ENCODE measurements around the gene SERPINB10.
A peak's percentile ranks its signal among the peaks of the same experiment; 100 is the strongest.

Gene SERPINB10

GRCh38 chr18:63890950-63891304 lies 16.8 kb upstream of the SERPINB10 start:
- DNase-seq = peak; percentile 41
- Histone ChIP-seq H3K4ac (ENCODE audit: low read depth in 1 of 2, low read length in 2 of 2) (no peak overlapping the region), H3K27me3 (ENCODE audit: control insufficient read depth in 1 of 2, insufficient read depth in 1 of 2, low read length in 2 of 2) (no peaks in the 10 kb centered on the region), H3K14ac (ENCODE audit: low read length in 2 of 2) (no peak overlapping the region), H2AK5ac (ENCODE audit: low read length, severe bottlenecking) (no peak overlapping the region), H3K79me1 (replicated peaks; ENCODE audit: low read length, poor library complexity, severe bottlenecking) (no peaks in the 10 kb centered on the region), H3K9me3 (ENCODE audit: control insufficient read depth, low read length) (no peaks in the 10 kb centered on the region), H2BK5ac (ENCODE audit: low read depth, low read length, poor library complexity, severe bottlenecking) (no peak overlapping the region), H2AFZ (ENCODE audit: low read depth, low read length) (no peak overlapping the region), H2BK12ac (ENCODE audit: low read length in 2 of 2) (no peak overlapping the region), H3K9ac (ENCODE audit: low read length) (no peak overlapping the region), H2BK120ac (ENCODE audit: low read depth, low read length) (no peak overlapping the region), H4K8ac (ENCODE audit: low read length) (no peak overlapping the region), H3K23ac (ENCODE audit: low read length in 2 of 2) (no peak overlapping the region), H3K4me3 (ENCODE audit: insufficient read depth in 1 of 2, low read depth in 1 of 2, low read length in 2 of 2) (no peak overlapping the region), H3K36me3 (ENCODE audit: control insufficient read depth in 1 of 2, insufficient read depth in 2 of 2, low read depth in 1 of 2, low read length in 2 of 2) (peaks cover 0 to 5% of the 10 kb centered on the region in 2 experiments), H4K91ac (ENCODE audit: low read length) (no peak overlapping the region), H3K18ac (ENCODE audit: low read depth in 1 of 2, low read length in 2 of 2) (no peak overlapping the region), H3K4me2 (ENCODE audit: low read length, poor library complexity, severe bottlenecking) (no peak overlapping the region), H3K4me1 (ENCODE audit: control insufficient read depth, insufficient read depth, low read depth, low read length) (no peaks in the 10 kb centered on the region), H3K27ac (ENCODE audit: low read length, poor library complexity, severe bottlenecking) (no peak overlapping the region), H2BK15ac (ENCODE audit: low read depth, poor library complexity, severe bottlenecking) (no peak overlapping the region)
- 89% methylated on average over 4 of the region's 5 CpGs for WGBS

DNA sequence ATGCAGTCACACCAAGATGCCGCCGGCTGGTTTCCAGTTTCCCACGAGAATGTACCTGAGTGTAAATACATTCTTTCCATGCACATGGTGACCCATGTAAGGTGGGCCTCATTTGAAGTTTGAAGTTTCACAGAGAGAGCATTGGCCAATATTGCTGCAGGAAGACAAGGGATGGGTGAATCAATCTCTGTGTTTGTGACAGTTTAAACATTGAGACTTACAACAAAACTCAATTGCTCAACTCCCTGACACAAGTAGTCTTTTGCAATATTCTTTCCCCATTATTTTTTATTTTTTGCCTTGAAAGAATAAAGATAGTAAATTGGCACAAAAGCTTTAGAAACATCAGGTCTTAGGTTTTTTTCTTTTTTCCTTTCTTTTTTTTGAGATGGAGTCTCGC lies 15.2 kb upstream of the SERPINB10 start:
- Histone ChIP-seq H3K4me2 (ENCODE audit: low read length, poor library complexity, severe bottlenecking) (no peak overlapping the region), H2BK5ac (ENCODE audit: low read depth, low read length, poor library complexity, severe bottlenecking) (no peak overlapping the region), H2BK12ac (ENCODE audit: low read length in 2 of 2) (no peak overlapping the region), H3K36me3 (ENCODE audit: control insufficient read depth in 1 of 2, insufficient read depth in 2 of 2, low read depth in 1 of 2, low read length in 2 of 2) (peaks cover 0 to 5% of the 10 kb centered on the region in 2 experiments), H4K8ac (ENCODE audit: low read length) (no peak overlapping the region), H2BK120ac (ENCODE audit: low read depth, low read length) (no peak overlapping the region), H3K9ac (ENCODE audit: low read length) (no peak overlapping the region), H2AFZ (ENCODE audit: low read depth, low read length) (no peak overlapping the region), H4K91ac (ENCODE audit: low read length) (no peak overlapping the region), H3K27me3 (ENCODE audit: control insufficient read depth in 1 of 2, insufficient read depth in 1 of 2, low read length in 2 of 2) (no peaks in the 10 kb centered on the region), H3K4ac (ENCODE audit: low read depth in 1 of 2, low read length in 2 of 2) (no peak overlapping the region), H2AK5ac (ENCODE audit: low read length, severe bottlenecking) (no peak overlapping the region), H3K14ac (ENCODE audit: low read length in 2 of 2) (no peak overlapping the region), H3K18ac (ENCODE audit: low read depth in 1 of 2, low read length in 2 of 2) (no peak overlapping the region), H3K9me3 (ENCODE audit: control insufficient read depth, low read length) (no peaks in the 10 kb centered on the region), H3K4me3 (ENCODE audit: insufficient read depth in 1 of 2, low read depth in 1 of 2, low read length in 2 of 2) (no peak overlapping the region), H2BK15ac (ENCODE audit: low read depth, poor library complexity, severe bottlenecking) (no peak overlapping the region), H3K4me1 (ENCODE audit: control insufficient read depth, insufficient read depth, low read depth, low read length) (no peaks in the 10 kb centered on the region), H3K23ac (ENCODE audit: low read length in 2 of 2) (no peak overlapping the region), H3K27ac (ENCODE audit: low read length, poor library complexity, severe bottlenecking) (no peak overlapping the region), H3K79me1 (replicated peaks; ENCODE audit: low read length, poor library complexity, severe bottlenecking) (no peaks in the 10 kb centered on the region)
- 95% methylated on average over 4 of the region's 4 CpGs for WGBS
- peak; percentile 27 for DNase-seq

GRCh38 chr18:63894106-63894772 lies 13.5 kb upstream of the SERPINB10 start:
- WGBS = 90% methylated on average over 4 of the region's 6 CpGs

GRCh38 chr18:63895190-63895589 lies 12.6 kb upstream of the SERPINB10 start:
- H3K14ac ChIP-seq (ENCODE audit: low read length in 2 of 2) = no peak overlapping the region
- no peak overlapping the region for H3K27ac ChIP-seq (ENCODE audit: low read length, poor library complexity, severe bottlenecking)
- no peak overlapping the region for H2BK5ac ChIP-seq (ENCODE audit: low read depth, low read length, poor library complexity, severe bottlenecking)
- H4K91ac ChIP-seq (ENCODE audit: low read length) = no peak overlapping the region
- H3K4me2 ChIP-seq (ENCODE audit: low read length, poor library complexity, severe bottlenecking) = no peak overlapping the region
- no peaks in the 10 kb centered on the region for H3K79me1 ChIP-seq (replicated peaks; ENCODE audit: low read length, poor library complexity, severe bottlenecking)
- H2BK12ac ChIP-seq (ENCODE audit: low read length in 2 of 2) = no peak overlapping the region
- H3K4ac ChIP-seq (ENCODE audit: low read depth in 1 of 2, low read length in 2 of 2) = no peak overlapping the region
- no peak overlapping the region for H3K23ac ChIP-seq (ENCODE audit: low read length in 2 of 2)
- no peak overlapping the region for H3K9ac ChIP-seq (ENCODE audit: low read length)
- no peak for DNase-seq
- no peak overlapping the region for H2AFZ ChIP-seq (ENCODE audit: low read depth, low read length)
- no peak overlapping the region for H2BK120ac ChIP-seq (ENCODE audit: low read depth, low read length)
- H2AK5ac ChIP-seq (ENCODE audit: low read length, severe bottlenecking) = no peak overlapping the region
- no peaks in the 10 kb centered on the region for H3K9me3 ChIP-seq (ENCODE audit: control insufficient read depth, low read length)
- H3K27me3 ChIP-seq (ENCODE audit: control insufficient read depth in 1 of 2, insufficient read depth in 1 of 2, low read length in 2 of 2) = no peaks in the 10 kb centered on the region
- H3K4me3 ChIP-seq (ENCODE audit: insufficient read depth in 1 of 2, low read depth in 1 of 2, low read length in 2 of 2) = no peak overlapping the region
- no peak overlapping the region for H4K8ac ChIP-seq (ENCODE audit: low read length)
- no peak overlapping the region for H2BK15ac ChIP-seq (ENCODE audit: low read depth, poor library complexity, severe bottlenecking)
- peaks cover 0 to 11% of the 10 kb centered on the region in 2 experiments for H3K36me3 ChIP-seq (ENCODE audit: control insufficient read depth in 1 of 2, insufficient read depth in 2 of 2, low read depth in 1 of 2, low read length in 2 of 2)
- 81% methylated on average over 4 of the region's 6 CpGs for WGBS
- H3K4me1 ChIP-seq (ENCODE audit: control insufficient read depth, insufficient read depth, low read depth, low read length) = no peaks in the 10 kb centered on the region
- no peak overlapping the region for H3K18ac ChIP-seq (ENCODE audit: low read depth in 1 of 2, low read length in 2 of 2)

More at GRCh38 chr18:63894106-63894772, 13.5 kb upstream of the SERPINB10 start:
- H2BK15ac ChIP-seq (ENCODE audit: low read depth, poor library complexity, severe bottlenecking) = no peak overlapping the region
- H3K4me2 ChIP-seq (ENCODE audit: low read length, poor library complexity, severe bottlenecking) = no peak overlapping the region
- no peak overlapping the region for H3K23ac ChIP-seq (ENCODE audit: low read length in 2 of 2)
- H3K27ac ChIP-seq (ENCODE audit: low read length, poor library complexity, severe bottlenecking) = no peak overlapping the region
- no peak overlapping the region for H3K18ac ChIP-seq (ENCODE audit: low read depth in 1 of 2, low read length in 2 of 2)
- no peaks in the 10 kb centered on the region for H3K9me3 ChIP-seq (ENCODE audit: control insufficient read depth, low read length)
- H2AFZ ChIP-seq (ENCODE audit: low read depth, low read length) = no peak overlapping the region
- H2BK120ac ChIP-seq (ENCODE audit: low read depth, low read length) = no peak overlapping the region
- no peaks in the 10 kb centered on the region for H3K79me1 ChIP-seq (replicated peaks; ENCODE audit: low read length, poor library complexity, severe bottlenecking)
- H3K14ac ChIP-seq (ENCODE audit: low read length in 2 of 2) = peak overlapping the region in 1 of 2 experiments; percentile 11
- H3K9ac ChIP-seq (ENCODE audit: low read length) = no peak overlapping the region
- H2BK5ac ChIP-seq (ENCODE audit: low read depth, low read length, poor library complexity, severe bottlenecking) = no peak overlapping the region
- H3K36me3 ChIP-seq (ENCODE audit: control insufficient read depth in 1 of 2, insufficient read depth in 2 of 2, low read depth in 1 of 2, low read length in 2 of 2) = peaks cover 0 to 11% of the 10 kb centered on the region in 2 experiments
- no peak overlapping the region for H3K4ac ChIP-seq (ENCODE audit: low read depth in 1 of 2, low read length in 2 of 2)
- H3K4me1 ChIP-seq (ENCODE audit: control insufficient read depth, insufficient read depth, low read depth, low read length) = no peaks in the 10 kb centered on the region
- no peaks in the 10 kb centered on the region for H3K27me3 ChIP-seq (ENCODE audit: control insufficient read depth in 1 of 2, insufficient read depth in 1 of 2, low read length in 2 of 2)
- no peak overlapping the region for H4K8ac ChIP-seq (ENCODE audit: low read length)
- no peak overlapping the region for H2AK5ac ChIP-seq (ENCODE audit: low read length, severe bottlenecking)
- no peak overlapping the region for H3K4me3 ChIP-seq (ENCODE audit: insufficient read depth in 1 of 2, low read depth in 1 of 2, low read length in 2 of 2)
- DNase-seq = no peak
- H4K91ac ChIP-seq (ENCODE audit: low read length) = no peak overlapping the region
- H2BK12ac ChIP-seq (ENCODE audit: low read length in 2 of 2) = no peak overlapping the region
